HCT116 (cell line): ENCODE measurements around the gene CES4A. TPM values are rescaled to one million over a fixed set of nuclear protein-coding genes. Genes with fewer than 3 reads are reported as not detected.

Experiments used
- ATAC-seq: fragments of 200-7000 bp; cut with Tn5 transposase; 2 replicates; pipeline ENCODE4 v1.9.1; 2020; ENCODE audit warnings: mild to moderate bottlenecking, moderate library complexity
- BruUV-seq: library from RNA; stranded (reverse); fragments of 400-500 nt; replicated peaks from 2 replicates; lab custom pipeline; 2021; lab: Mats Ljungman, UMichigan
- CTCF ChIA-PET: fragments of 300-600 bp; sonication (Branson Sonifier 250); formaldehyde crosslinking; loops from one replicate; lab custom pipeline; 2021; ENCODE audit warnings: antibody characterized with exemption; lab: Charles Lee
- POLR2A ChIA-PET: fragments of 300-600, 350-600 bp; sonication (Branson Sonifier 250); formaldehyde crosslinking; loops from one replicate; lab custom pipeline; 2021; ENCODE audit warnings: antibody characterized with exemption; lab: Charles Lee
- RAD21 ChIA-PET, 2 experiments: fragments of 300-600 bp; sonication (Branson Sonifier 250); formaldehyde crosslinking; loops; one replicate each; lab custom pipeline; 2023; ENCODE audit warnings: low total read pairs in 2 of 2; ENCODE audit not compliant: uncharacterized antibody in 2 of 2, unreplicated experiment in 2 of 2, low non-redundant PET in 1 of 2; lab: Charles Lee
- DNase-seq: peaks from one replicate; pipeline ENCODE4 v3.0.0-alpha.2; 2010; ENCODE audit warnings: low read depth, low spot score
- H2AFZ ChIP-seq: fragments of 200-600 bp; shearing (Covaris generic), sonication (generic); 2 replicates; pipeline ENCODE4 v1.6.1; 2017; ENCODE audit warnings: low read depth, mixed run types, mixed read lengths, antibody characterized with exemption, low read length; ENCODE audit not compliant: poor library complexity, severe bottlenecking
- H3K27ac ChIP-seq: 2 replicates; pipeline ENCODE4 v1.5.1; 2012; ENCODE audit warnings: low read depth, low read length
- H3K27me3 ChIP-seq: fragments of 200-600 bp; sonication (generic); 2 replicates; pipeline ENCODE4 v1.6.1; 2016; ENCODE audit warnings: mixed run types, low read length, mixed read lengths; ENCODE audit not compliant: insufficient read depth
- H3K36me3 ChIP-seq, 2 experiments: fragments of 200-500 bp in 1 of 2; fragments of 200-600 bp in 1 of 2; sonication (Bioruptor generic) in 1 of 2; sonication (generic) in 1 of 2; 2 replicates each; pipeline versions ENCODE4 v1.5.1 to v1.6.1; 2014 to 2016; ENCODE audit warnings: low read length in 2 of 2, inconsistent platforms in 1 of 2, mixed read lengths in 1 of 2, mixed run types in 1 of 2; ENCODE audit not compliant: insufficient read depth in 2 of 2, control insufficient read depth in 1 of 2
- H3K4me1 ChIP-seq, 2 experiments: fragments of 200-600 bp in 1 of 2; sonication (generic) in 1 of 2; 2 replicates each; pipeline versions ENCODE4 v1.5.1 to v1.6.1; 2012 to 2017; ENCODE audit warnings: low read length in 2 of 2, inconsistent platforms in 1 of 2, mild to moderate bottlenecking in 1 of 2, mixed read lengths in 1 of 2, mixed run types in 1 of 2, moderate library complexity in 1 of 2; ENCODE audit not compliant: insufficient read depth in 2 of 2, control insufficient read depth in 1 of 2
- H3K4me2 ChIP-seq: fragments of 200-600 bp; sonication (generic); 2 replicates; pipeline ENCODE4 v1.6.1; 2017; ENCODE audit warnings: mixed run types, low read length, mixed read lengths
- H3K4me3 ChIP-seq, 2 experiments: fragments of 200-600 bp in 1 of 2; sonication (generic) in 1 of 2; replicated peaks in 1 of 2; 2 replicates each; pipeline ENCODE4 v1.5.1; 2011 to 2016; ENCODE audit warnings: low read length in 2 of 2, control low read depth in 1 of 2, low read depth in 1 of 2, mild to moderate bottlenecking in 1 of 2, mixed read lengths in 1 of 2, mixed run types in 1 of 2
- H3K79me2 ChIP-seq: fragments of 200-600 bp; sonication (generic); 2 replicates; pipeline ENCODE4 v1.6.1; 2017; ENCODE audit warnings: mild to moderate bottlenecking, mixed run types, low read length, moderate library complexity, mixed read lengths; ENCODE audit not compliant: insufficient read depth
- H3K9ac ChIP-seq: fragments of 200-600 bp; sonication (generic); 2 replicates; pipeline ENCODE4 v1.6.1; 2016; ENCODE audit warnings: low read length, mixed read lengths
- H3K9me2 ChIP-seq: fragments of 200-600 bp; sonication (generic), shearing (Covaris generic); 2 replicates; pipeline ENCODE4 v1.6.1; 2017; ENCODE audit warnings: mixed run types, mild to moderate bottlenecking, moderate library complexity; ENCODE audit not compliant: insufficient read depth
- H3K9me3 ChIP-seq, 2 experiments: fragments of 200-500 bp in 1 of 2; fragments of 200-600 bp in 1 of 2; sonication (Bioruptor generic) in 1 of 2; sonication (generic) in 1 of 2; 2 replicates each; pipeline ENCODE4 v1.6.1; 2014 to 2017; ENCODE audit warnings: low read length in 2 of 2, mixed read lengths in 2 of 2, inconsistent platforms in 1 of 2, low read depth in 1 of 2, mild to moderate bottlenecking in 1 of 2, mixed run types in 1 of 2, moderate library complexity in 1 of 2; ENCODE audit not compliant: control insufficient read depth in 1 of 2, insufficient read depth in 1 of 2
- H4K20me1 ChIP-seq: fragments of 200-600 bp; sonication (generic), shearing (Covaris generic); 2 replicates; pipeline ENCODE4 v1.6.1; 2017; ENCODE audit warnings: mixed run types, mild to moderate bottlenecking, moderate library complexity; ENCODE audit not compliant: insufficient read depth
- CEBPB ChIP-seq: IDR thresholded peaks from 2 replicates; pipeline ENCODE4 v1.6.1; 2012; ENCODE audit warnings: low read depth
- ELF1 ChIP-seq: IDR thresholded peaks from 2 replicates; pipeline ENCODE4 v1.6.1; 2012; ENCODE audit warnings: low read depth, borderline replicate concordance
- EZH2 ChIP-seq: fragments of 200-600 bp; sonication (generic); IDR thresholded peaks from 2 replicates; pipeline ENCODE4 v1.6.1; 2017; ENCODE audit warnings: antibody characterized with exemption, mixed run types
- POLR2A ChIP-seq: IDR thresholded peaks from 2 replicates; pipeline ENCODE4 v1.7.0; 2011; ENCODE audit warnings: borderline replicate concordance; ENCODE audit not compliant: insufficient read depth, insufficient read length; ENCODE audit errors: extremely low read depth
- POLR2AphosphoS5 ChIP-seq: IDR thresholded peaks from 2 replicates; pipeline ENCODE4 v1.6.1; 2011; ENCODE audit warnings: mild to moderate bottlenecking, low read depth, low read length, moderate library complexity
- RAD21 ChIP-seq: IDR thresholded peaks from 2 replicates; pipeline ENCODE4 v1.6.1; 2012; ENCODE audit warnings: low read depth, mild to moderate bottlenecking
- SIN3A ChIP-seq: IDR thresholded peaks from 2 replicates; pipeline ENCODE4 v1.6.1; 2012; ENCODE audit warnings: low read depth
- SP1 ChIP-seq: IDR thresholded peaks from 2 replicates; pipeline ENCODE4 v1.6.1; 2012; ENCODE audit warnings: low read depth
- SRF ChIP-seq: IDR thresholded peaks from 2 replicates; pipeline ENCODE4 v1.6.1; 2012; ENCODE audit warnings: low read depth
- TCF7L2 ChIP-seq: IDR thresholded peaks from 2 replicates; pipeline ENCODE4 v1.7.0; 2011; ENCODE audit warnings: borderline replicate concordance, inconsistent platforms; ENCODE audit not compliant: insufficient read depth, insufficient read length; ENCODE audit errors: extremely low read depth
- ZFX ChIP-seq: fragments of 450-650 bp; IDR thresholded peaks from 2 replicates; pipeline ENCODE4 v1.6.1; 2017
- ZNF274 ChIP-seq: fragments of 200-500 bp; sonication (Bioruptor generic); IDR thresholded peaks from 2 replicates; pipeline ENCODE4 v1.6.1; 2014; ENCODE audit warnings: mild to moderate bottlenecking, low read depth, low read length, inconsistent platforms
- intact Hi-C: fragments of 100-400 bp; cut with micrococcal nuclease; formaldehyde crosslinking; loops from 2 replicates; pipeline ENCODE4 v1.10.0; 2022
- total RNA-seq: library from RNA; stranded (reverse); gene quantifications from one replicate; pipeline ENCODE4 v1.2.1, GENCODE V29; 2021; ENCODE audit not compliant: unreplicated experiment
- TF ChIP-seq, protein P1 (sequence below): IDR thresholded peaks from 2 replicates; pipeline ENCODE4 v1.6.1; 2012
- TF ChIP-seq, protein P2 (sequence below): IDR thresholded peaks from 2 replicates; pipeline ENCODE4 v1.6.1; 2011; ENCODE audit warnings: mild to moderate bottlenecking, low read length, moderate library complexity; ENCODE audit not compliant: insufficient replicate concordance; ENCODE audit errors: extremely low read depth
- TF ChIP-seq, protein P3 (sequence below), 3 experiments: fragments of 200-600 bp in 1 of 3; sonication (generic) in 1 of 3; IDR thresholded peaks in 2 of 3; conservative IDR thresholded peaks in 1 of 3; 2 replicates each; pipeline ENCODE4 v1.5.1; 2012 to 2017; ENCODE audit warnings: low read depth in 2 of 3, low read length in 2 of 3, antibody characterized with exemption in 1 of 3, borderline replicate concordance in 1 of 3, control low read depth in 1 of 3, mild to moderate bottlenecking in 1 of 3, mixed read lengths in 1 of 3, mixed run types in 1 of 3, moderate library complexity in 1 of 3; ENCODE audit not compliant: insufficient read depth in 1 of 3

CES4A gene
- total RNA-seq, 1 experiment from 2014 or later = not detected

DNA sequence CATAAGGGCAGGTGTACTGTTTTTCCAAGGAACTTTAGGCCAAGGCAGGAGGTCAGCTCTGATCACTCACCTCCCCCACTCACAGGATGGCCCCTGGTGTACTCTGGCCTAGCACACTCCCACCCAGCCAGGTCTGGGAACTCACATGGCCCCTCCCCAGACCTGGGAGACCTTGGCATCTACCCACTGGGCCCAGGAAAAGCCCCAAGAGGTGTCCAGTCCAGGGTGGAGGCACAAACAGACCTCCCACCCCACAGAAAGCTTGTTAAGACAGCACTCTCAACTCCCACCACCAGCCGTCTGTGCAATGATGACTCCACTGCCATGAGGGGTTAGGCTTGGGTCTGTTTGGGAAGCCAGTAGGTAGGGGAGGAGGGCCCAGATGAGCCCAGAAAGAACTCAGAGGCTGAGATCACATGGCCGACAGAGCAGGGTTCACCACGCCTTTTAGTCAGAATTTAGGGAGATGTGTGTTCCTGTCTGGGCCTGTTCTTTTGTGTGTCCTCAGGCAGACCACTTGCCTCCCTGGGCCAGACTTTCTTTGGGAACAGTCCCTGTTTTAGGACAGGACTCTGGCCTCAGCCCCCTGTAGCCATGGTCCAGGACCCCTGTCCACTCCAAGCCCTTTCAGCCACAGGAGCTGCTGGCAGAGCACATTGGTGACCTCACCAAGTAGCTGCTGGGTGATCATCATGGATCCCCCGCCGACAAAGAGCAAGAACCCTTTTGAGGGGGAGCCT is 28.5 kb downstream of the CES4A start:
- no peak overlapping the region for H3K4me2 ChIP-seq
- ChIA-PET CTCF (interaction anchor here (1.2 to 3.9 kb wide), 12 partner anchors 10 to 181 kb away, joined by 5 to 79 read pairs (median 13); partner anchors contain the start of genes B3GNT9, CBFB, ELMO3 and FBXL8), RAD21 (interaction anchor here in 1 of 2 experiments (1.7 kb wide), 1 partner anchor 63 kb away, joined by 5 read pairs; no protein-coding TSS in a partner anchor), POLR2A (interaction anchor here (2.0 kb wide), 1 partner anchor 138 kb away, joined by 8 read pairs; no protein-coding TSS in a partner anchor)
- TF ChIP-seq TCF7L2 = no peak
- no peak for TF ChIP-seq POLR2A
- TF ChIP-seq, protein P1, sequence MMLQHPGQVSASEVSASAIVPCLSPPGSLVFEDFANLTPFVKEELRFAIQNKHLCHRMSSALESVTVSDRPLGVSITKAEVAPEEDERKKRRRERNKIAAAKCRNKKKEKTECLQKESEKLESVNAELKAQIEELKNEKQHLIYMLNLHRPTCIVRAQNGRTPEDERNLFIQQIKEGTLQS = no peak
- no peak for TF ChIP-seq POLR2AphosphoS5
- TF ChIP-seq SP1 = no peak
- no peak for TF ChIP-seq SRF
- TF ChIP-seq ZFX = no peak
- no peaks in the 10 kb centered on the region for H3K9me3 ChIP-seq
- H2AFZ ChIP-seq = no peak overlapping the region
- no peak for DNase-seq
- ATAC-seq = no peak
- H3K79me2 ChIP-seq = no peaks in the 10 kb centered on the region
- no peak overlapping the region for H3K4me3 ChIP-seq
- no peaks in the 10 kb centered on the region for H3K9me2 ChIP-seq
- no peaks in the 10 kb centered on the region for H3K36me3 ChIP-seq
- no peak overlapping the region; the same call in 1 of the 2 replicates for H3K27ac ChIP-seq
- no peaks in the 10 kb centered on the region for H4K20me1 ChIP-seq
- no TSS peak for BruUV-seq
- H3K27me3 ChIP-seq = no peaks in the 10 kb centered on the region
- intact Hi-C loops = no loop called here
- no peak overlapping the region for H3K9ac ChIP-seq
- H3K4me1 ChIP-seq = peaks cover 20 to 30% of the 10 kb centered on the region in 2 experiments

GRCh38 chr16:67017421-67017750 is 29.0 kb downstream of the CES4A start:
- DNase-seq = no peak
- no TSS peak for BruUV-seq
- Histone ChIP-seq H3K27ac (no peak overlapping the region; the same call in 1 of the 2 replicates), H3K79me2 (no peaks in the 10 kb centered on the region), H2AFZ (no peak overlapping the region), H3K9ac (no peak overlapping the region), H3K36me3 (no peaks in the 10 kb centered on the region), H4K20me1 (no peaks in the 10 kb centered on the region), H3K4me2 (no peak overlapping the region), H3K4me1 (peaks cover 20 to 30% of the 10 kb centered on the region in 2 experiments), H3K9me3 (no peaks in the 10 kb centered on the region), H3K9me2 (no peaks in the 10 kb centered on the region), H3K27me3 (no peaks in the 10 kb centered on the region), H3K4me3 (no peak overlapping the region)
- ATAC-seq = no peak
- ChIA-PET CTCF (interaction anchor here (0.6 to 3.9 kb wide), 30 partner anchors 8 to 430 kb away, joined by 3 to 79 read pairs (median 9); partner anchors contain the start of genes B3GNT9, CBFB, CES3 and ELMO3), RAD21 (interaction anchor here (0.8 to 1.8 kb wide), 9 partner anchors 64 to 168 kb away, joined by 3 to 19 read pairs (median 5); partner anchors contain the start of gene TRADD (in 1 of the 2)), POLR2A (interaction anchor here (0.9 to 2.0 kb wide), 6 partner anchors 9 to 161 kb away, joined by 3 to 8 read pairs (median 4); partner anchors contain the start of genes FBXL8 and TRADD)
- intact Hi-C loops = no loop called here
- TF ChIP-seq CEBPB (no peak), RAD21 (no peak), ELF1 (no peak), SP1 (no peak), ZNF274 (no peak), EZH2 (no peak), POLR2A (no peak), SIN3A (no peak)
- TF ChIP-seq, protein P2, sequence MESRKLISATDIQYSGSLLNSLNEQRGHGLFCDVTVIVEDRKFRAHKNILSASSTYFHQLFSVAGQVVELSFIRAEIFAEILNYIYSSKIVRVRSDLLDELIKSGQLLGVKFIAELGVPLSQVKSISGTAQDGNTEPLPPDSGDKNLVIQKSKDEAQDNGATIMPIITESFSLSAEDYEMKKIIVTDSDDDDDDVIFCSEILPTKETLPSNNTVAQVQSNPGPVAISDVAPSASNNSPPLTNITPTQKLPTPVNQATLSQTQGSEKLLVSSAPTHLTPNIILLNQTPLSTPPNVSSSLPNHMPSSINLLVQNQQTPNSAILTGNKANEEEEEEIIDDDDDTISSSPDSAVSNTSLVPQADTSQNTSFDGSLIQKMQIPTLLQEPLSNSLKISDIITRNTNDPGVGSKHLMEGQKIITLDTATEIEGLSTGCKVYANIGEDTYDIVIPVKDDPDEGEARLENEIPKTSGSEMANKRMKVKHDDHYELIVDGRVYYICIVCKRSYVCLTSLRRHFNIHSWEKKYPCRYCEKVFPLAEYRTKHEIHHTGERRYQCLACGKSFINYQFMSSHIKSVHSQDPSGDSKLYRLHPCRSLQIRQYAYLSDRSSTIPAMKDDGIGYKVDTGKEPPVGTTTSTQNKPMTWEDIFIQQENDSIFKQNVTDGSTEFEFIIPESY = no peak
- TF ChIP-seq, protein P3, sequence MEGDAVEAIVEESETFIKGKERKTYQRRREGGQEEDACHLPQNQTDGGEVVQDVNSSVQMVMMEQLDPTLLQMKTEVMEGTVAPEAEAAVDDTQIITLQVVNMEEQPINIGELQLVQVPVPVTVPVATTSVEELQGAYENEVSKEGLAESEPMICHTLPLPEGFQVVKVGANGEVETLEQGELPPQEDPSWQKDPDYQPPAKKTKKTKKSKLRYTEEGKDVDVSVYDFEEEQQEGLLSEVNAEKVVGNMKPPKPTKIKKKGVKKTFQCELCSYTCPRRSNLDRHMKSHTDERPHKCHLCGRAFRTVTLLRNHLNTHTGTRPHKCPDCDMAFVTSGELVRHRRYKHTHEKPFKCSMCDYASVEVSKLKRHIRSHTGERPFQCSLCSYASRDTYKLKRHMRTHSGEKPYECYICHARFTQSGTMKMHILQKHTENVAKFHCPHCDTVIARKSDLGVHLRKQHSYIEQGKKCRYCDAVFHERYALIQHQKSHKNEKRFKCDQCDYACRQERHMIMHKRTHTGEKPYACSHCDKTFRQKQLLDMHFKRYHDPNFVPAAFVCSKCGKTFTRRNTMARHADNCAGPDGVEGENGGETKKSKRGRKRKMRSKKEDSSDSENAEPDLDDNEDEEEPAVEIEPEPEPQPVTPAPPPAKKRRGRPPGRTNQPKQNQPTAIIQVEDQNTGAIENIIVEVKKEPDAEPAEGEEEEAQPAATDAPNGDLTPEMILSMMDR (IDR thresholded peaks at IDR 0.05 in 2 of 3, conservative IDR thresholded peaks at IDR 0.05 in 1 of 3; ENCODE audit: borderline replicate concordance in 1 of 3, insufficient read depth in 1 of 3, low read depth in 2 of 3, low read length in 2 of 3) = no peak
